ENCODE data around the gene GALNT2.

GRCh38 chr1:230157420-230158390, 90.7 kb downstream of the GALNT2 start:
- TF ChIP-seq CTCF (conservative IDR thresholded peaks at IDR 0.05; ENCODE audit: low read depth, low read length) (no peak), RAD21 (IDR thresholded peaks at IDR 0.05; ENCODE audit: low read length) (no peak), CHD1 (IDR thresholded peaks at IDR 0.05; ENCODE audit: low read depth, low read length) (no peak), RCOR1 (IDR thresholded peaks at IDR 0.05; ENCODE audit: insufficient replicate concordance, low read length) (no peak), USF2 (IDR thresholded peaks at IDR 0.05; ENCODE audit: low read depth, low read length) (no peak), RFX5 (IDR thresholded peaks at IDR 0.05; ENCODE audit: low read depth, low read length) (no peak), POLR2A (IDR thresholded peaks at IDR 0.05; ENCODE audit: low read depth, low read length) (no peak), FOS (IDR thresholded peaks at IDR 0.05; ENCODE audit: low read depth, low read length) (no peak), CEBPB (IDR thresholded peaks at IDR 0.05; ENCODE audit: low read depth, low read length) (no peak), SMC3 (IDR thresholded peaks at IDR 0.05; ENCODE audit: low read depth, low read length) (no peak), MXI1 (IDR thresholded peaks at IDR 0.05; ENCODE audit: borderline replicate concordance, low read depth, low read length) (no peak), ELK1 (IDR thresholded peaks at IDR 0.05; ENCODE audit: borderline replicate concordance, low read depth, low read length) (no peak)

Measured in IMR-90 (cell line).